ENCODE data around the gene TRPV3.

GRCh38 chr17:3571043-3571900 lies 13.7 kb upstream of the TRPV3 start:
- TF ChIP-seq POLR2A (IDR thresholded peaks at IDR 0.05) = no peak
- TF ChIP-seq, protein P1, sequence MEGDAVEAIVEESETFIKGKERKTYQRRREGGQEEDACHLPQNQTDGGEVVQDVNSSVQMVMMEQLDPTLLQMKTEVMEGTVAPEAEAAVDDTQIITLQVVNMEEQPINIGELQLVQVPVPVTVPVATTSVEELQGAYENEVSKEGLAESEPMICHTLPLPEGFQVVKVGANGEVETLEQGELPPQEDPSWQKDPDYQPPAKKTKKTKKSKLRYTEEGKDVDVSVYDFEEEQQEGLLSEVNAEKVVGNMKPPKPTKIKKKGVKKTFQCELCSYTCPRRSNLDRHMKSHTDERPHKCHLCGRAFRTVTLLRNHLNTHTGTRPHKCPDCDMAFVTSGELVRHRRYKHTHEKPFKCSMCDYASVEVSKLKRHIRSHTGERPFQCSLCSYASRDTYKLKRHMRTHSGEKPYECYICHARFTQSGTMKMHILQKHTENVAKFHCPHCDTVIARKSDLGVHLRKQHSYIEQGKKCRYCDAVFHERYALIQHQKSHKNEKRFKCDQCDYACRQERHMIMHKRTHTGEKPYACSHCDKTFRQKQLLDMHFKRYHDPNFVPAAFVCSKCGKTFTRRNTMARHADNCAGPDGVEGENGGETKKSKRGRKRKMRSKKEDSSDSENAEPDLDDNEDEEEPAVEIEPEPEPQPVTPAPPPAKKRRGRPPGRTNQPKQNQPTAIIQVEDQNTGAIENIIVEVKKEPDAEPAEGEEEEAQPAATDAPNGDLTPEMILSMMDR (IDR thresholded peaks at IDR 0.05) = no peak
